IPS-15b (cell line): ENCODE results near the gene CHD2.

Experiments
- H3K27me3 ChIP-seq: one replicate; pipeline ENCODE4 v1.6.1; 2013; ENCODE audit warnings: low read length; ENCODE audit not compliant: control insufficient read depth, insufficient read depth
- H3K36me3 ChIP-seq: one replicate; pipeline ENCODE4 v1.6.1; 2013; ENCODE audit warnings: low read length; ENCODE audit not compliant: control insufficient read depth, insufficient read depth
- H3K4me1 ChIP-seq: one replicate; pipeline ENCODE4 v1.6.1; 2013; ENCODE audit warnings: mild to moderate bottlenecking, low read length; ENCODE audit not compliant: control insufficient read depth, insufficient read depth
- H3K4me3 ChIP-seq: one replicate; pipeline ENCODE4 v1.5.1; 2013; ENCODE audit warnings: low read depth, low read length
- H3K9ac ChIP-seq: one replicate; pipeline ENCODE4 v1.6.1; 2013; ENCODE audit warnings: low read depth, mild to moderate bottlenecking, low read length
- H3K9me3 ChIP-seq: one replicate; pipeline ENCODE4 v1.6.1; 2013; ENCODE audit warnings: mild to moderate bottlenecking, low read length; ENCODE audit not compliant: control insufficient read depth, insufficient read depth

The CHD2 gene

GRCh38 chr15:93019090-93019489 is 119.0 kb downstream of the CHD2 start:
- Histone ChIP-seq H3K27me3 (no peaks in the 10 kb centered on the region), H3K36me3 (peaks cover 27% of the 10 kb centered on the region), H3K9ac (no peak overlapping the region), H3K4me3 (no peak overlapping the region), H3K4me1 (no peaks in the 10 kb centered on the region), H3K9me3 (no peaks in the 10 kb centered on the region)

GRCh38 chr15:93019971-93020370 is 119.8 kb downstream of the CHD2 start:
- Histone ChIP-seq H3K36me3 (peaks cover 30% of the 10 kb centered on the region), H3K27me3 (no peaks in the 10 kb centered on the region), H3K9me3 (no peaks in the 10 kb centered on the region), H3K4me1 (no peaks in the 10 kb centered on the region), H3K4me3 (no peak overlapping the region), H3K9ac (no peak overlapping the region)

GRCh38 chr15:93020976-93021772 is 121.0 kb downstream of the CHD2 start:
- H3K9ac ChIP-seq, result no peak overlapping the region
- no peaks in the 10 kb centered on the region for H3K27me3 ChIP-seq
- H3K36me3 ChIP-seq, result peaks cover 27% of the 10 kb centered on the region
- H3K9me3 ChIP-seq, result no peaks in the 10 kb centered on the region
- H3K4me3 ChIP-seq, result no peak overlapping the region
- no peaks in the 10 kb centered on the region for H3K4me1 ChIP-seq

GRCh38 chr15:93024293-93024692 is 124.2 kb downstream of the CHD2 start:
- peaks cover 33% of the 10 kb centered on the region for H3K36me3 ChIP-seq
- no peaks in the 10 kb centered on the region for H3K9me3 ChIP-seq
- H3K4me3 ChIP-seq, result no peak overlapping the region
- H3K27me3 ChIP-seq, result no peaks in the 10 kb centered on the region
- H3K9ac ChIP-seq, result no peak overlapping the region
- no peaks in the 10 kb centered on the region for H3K4me1 ChIP-seq

- H3K4me3 ChIP-seq, result no peak overlapping the region
- H3K9me3 ChIP-seq, result no peaks in the 10 kb centered on the region
- no peaks in the 10 kb centered on the region for H3K27me3 ChIP-seq
- H3K36me3 ChIP-seq, result peaks cover 33% of the 10 kb centered on the region
- peaks cover 2% of the 10 kb centered on the region for H3K4me1 ChIP-seq
- no peak overlapping the region for H3K9ac ChIP-seq
Observed at GRCh38 chr15:93024716-93025624, 124.8 kb downstream of the CHD2 start.

- H3K9me3 ChIP-seq, result no peaks in the 10 kb centered on the region
- no peaks in the 10 kb centered on the region for H3K27me3 ChIP-seq
- peaks cover 2% of the 10 kb centered on the region for H3K4me1 ChIP-seq
- peaks cover 33% of the 10 kb centered on the region for H3K36me3 ChIP-seq
- no peak overlapping the region for H3K4me3 ChIP-seq
- no peak overlapping the region for H3K9ac ChIP-seq
Observed at GRCh38 chr15:93025625-93025982, 125.5 kb downstream of the CHD2 start.

GRCh38 chr15:93026380-93026817 is 126.3 kb downstream of the CHD2 start:
- H3K9me3 ChIP-seq, result no peaks in the 10 kb centered on the region
- H3K9ac ChIP-seq, result no peak overlapping the region
- H3K27me3 ChIP-seq, result no peaks in the 10 kb centered on the region
- H3K4me1 ChIP-seq, result peaks cover 2% of the 10 kb centered on the region
- no peak overlapping the region for H3K4me3 ChIP-seq
- peaks cover 33% of the 10 kb centered on the region for H3K36me3 ChIP-seq

GRCh38 chr15:93027413-93027812 is 127.3 kb downstream of the CHD2 start:
- Histone ChIP-seq H3K9me3 (no peaks in the 10 kb centered on the region), H3K4me3 (no peak overlapping the region), H3K4me1 (peaks cover 2% of the 10 kb centered on the region), H3K36me3 (peaks cover 28% of the 10 kb centered on the region), H3K27me3 (no peaks in the 10 kb centered on the region), H3K9ac (no peak overlapping the region)

GRCh38 chr15:93028111-93028631 is 128.0 kb downstream of the CHD2 start:
- Histone ChIP-seq H3K4me1 (peaks cover 2% of the 10 kb centered on the region), H3K27me3 (no peaks in the 10 kb centered on the region), H3K9me3 (no peaks in the 10 kb centered on the region), H3K9ac (no peak overlapping the region), H3K4me3 (no peak overlapping the region), H3K36me3 (peaks cover 26% of the 10 kb centered on the region)

- Histone ChIP-seq H3K9me3 (no peaks in the 10 kb centered on the region), H3K9ac (no peak overlapping the region), H3K4me1 (peaks cover 2% of the 10 kb centered on the region), H3K4me3 (no peak overlapping the region), H3K27me3 (no peaks in the 10 kb centered on the region), H3K36me3 (peaks cover 26% of the 10 kb centered on the region)
Observed at GRCh38 chr15:93028632-93029213, 128.6 kb downstream of the CHD2 start.

- no peaks in the 10 kb centered on the region for H3K27me3 ChIP-seq
- H3K4me1 ChIP-seq, result peaks cover 2% of the 10 kb centered on the region
- peaks cover 23% of the 10 kb centered on the region for H3K36me3 ChIP-seq
- no peaks in the 10 kb centered on the region for H3K9me3 ChIP-seq
- H3K4me3 ChIP-seq, result no peak overlapping the region
- H3K9ac ChIP-seq, result no peak overlapping the region
Observed at GRCh38 chr15:93029214-93029835, 129.2 kb downstream of the CHD2 start.
